Ishikawa (cell line): ENCODE results near the gene AFF4.

ENCODE experiments used
- CEBPB ChIP-seq: IDR thresholded peaks from 2 replicates; pipeline ENCODE4 v1.6.1; 2012
- CREB1 ChIP-seq: IDR thresholded peaks from 2 replicates; pipeline ENCODE4 v1.6.1; 2012; ENCODE audit warnings: low read depth
- EP300 ChIP-seq: IDR thresholded peaks from 2 replicates; pipeline ENCODE4 v1.6.1; 2012; ENCODE audit warnings: borderline replicate concordance
- FOXM1 ChIP-seq: IDR thresholded peaks from 2 replicates; pipeline ENCODE4 v1.6.1; 2012; ENCODE audit warnings: low read depth, borderline replicate concordance
- RAD21 ChIP-seq: IDR thresholded peaks from 2 replicates; pipeline ENCODE4 v1.6.1; 2012; ENCODE audit warnings: low read depth
- TAF1 ChIP-seq: IDR thresholded peaks from 2 replicates; pipeline ENCODE4 v1.6.1; 2012; ENCODE audit warnings: low read depth, mild to moderate bottlenecking
- TCF12 ChIP-seq: IDR thresholded peaks from 2 replicates; pipeline ENCODE4 v1.6.1; 2012; ENCODE audit warnings: low read depth
- TEAD4 ChIP-seq: IDR thresholded peaks from 2 replicates; pipeline ENCODE4 v1.6.1; 2012
- YY1 ChIP-seq: IDR thresholded peaks from 2 replicates; pipeline ENCODE4 v1.6.1; 2012; ENCODE audit warnings: low read depth
- TF ChIP-seq, protein P1 (sequence below): IDR thresholded peaks from 2 replicates; pipeline ENCODE4 v1.6.1; 2012; ENCODE audit warnings: low read depth, mild to moderate bottlenecking
- TF ChIP-seq, protein P2 (sequence below): IDR thresholded peaks from 2 replicates; pipeline ENCODE4 v1.6.1; 2012
- TF ChIP-seq, protein P3 (sequence below): IDR thresholded peaks from 2 replicates; pipeline ENCODE4 v1.6.1; 2012

DNA sequence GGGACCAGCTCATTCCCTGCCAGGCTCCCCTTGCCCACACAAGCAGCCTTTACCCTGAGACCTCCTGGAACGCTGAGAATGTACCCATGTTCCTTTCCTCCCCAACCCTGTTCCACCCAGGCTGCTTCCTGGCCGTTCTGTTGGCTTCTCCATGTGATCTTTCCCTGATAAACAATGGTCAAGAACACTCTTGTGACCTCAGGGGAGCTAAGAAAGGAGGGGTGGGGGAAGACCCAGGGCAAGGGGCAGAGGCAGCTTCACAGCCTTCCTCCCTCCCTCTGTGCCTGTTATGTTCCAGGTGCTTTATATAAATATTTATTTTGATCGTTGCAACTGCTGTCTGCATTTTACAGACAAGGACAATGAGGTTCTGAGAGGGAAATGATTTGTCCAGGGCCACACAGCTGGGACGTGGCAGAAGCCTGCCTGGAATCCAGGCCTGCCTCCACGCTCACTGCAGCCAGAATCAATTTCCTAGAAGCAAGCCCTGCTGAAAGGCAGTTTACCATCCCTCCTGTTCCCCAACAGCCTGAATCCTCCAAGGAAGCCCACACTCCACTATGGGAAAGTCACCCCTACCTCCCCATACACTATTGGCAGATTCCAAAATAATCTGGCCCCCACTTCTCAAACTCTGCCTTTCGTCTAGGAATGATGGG, 136.9 kb downstream of the AFF4 start:
- no peak for TF ChIP-seq TCF12
- TF ChIP-seq, protein P1, sequence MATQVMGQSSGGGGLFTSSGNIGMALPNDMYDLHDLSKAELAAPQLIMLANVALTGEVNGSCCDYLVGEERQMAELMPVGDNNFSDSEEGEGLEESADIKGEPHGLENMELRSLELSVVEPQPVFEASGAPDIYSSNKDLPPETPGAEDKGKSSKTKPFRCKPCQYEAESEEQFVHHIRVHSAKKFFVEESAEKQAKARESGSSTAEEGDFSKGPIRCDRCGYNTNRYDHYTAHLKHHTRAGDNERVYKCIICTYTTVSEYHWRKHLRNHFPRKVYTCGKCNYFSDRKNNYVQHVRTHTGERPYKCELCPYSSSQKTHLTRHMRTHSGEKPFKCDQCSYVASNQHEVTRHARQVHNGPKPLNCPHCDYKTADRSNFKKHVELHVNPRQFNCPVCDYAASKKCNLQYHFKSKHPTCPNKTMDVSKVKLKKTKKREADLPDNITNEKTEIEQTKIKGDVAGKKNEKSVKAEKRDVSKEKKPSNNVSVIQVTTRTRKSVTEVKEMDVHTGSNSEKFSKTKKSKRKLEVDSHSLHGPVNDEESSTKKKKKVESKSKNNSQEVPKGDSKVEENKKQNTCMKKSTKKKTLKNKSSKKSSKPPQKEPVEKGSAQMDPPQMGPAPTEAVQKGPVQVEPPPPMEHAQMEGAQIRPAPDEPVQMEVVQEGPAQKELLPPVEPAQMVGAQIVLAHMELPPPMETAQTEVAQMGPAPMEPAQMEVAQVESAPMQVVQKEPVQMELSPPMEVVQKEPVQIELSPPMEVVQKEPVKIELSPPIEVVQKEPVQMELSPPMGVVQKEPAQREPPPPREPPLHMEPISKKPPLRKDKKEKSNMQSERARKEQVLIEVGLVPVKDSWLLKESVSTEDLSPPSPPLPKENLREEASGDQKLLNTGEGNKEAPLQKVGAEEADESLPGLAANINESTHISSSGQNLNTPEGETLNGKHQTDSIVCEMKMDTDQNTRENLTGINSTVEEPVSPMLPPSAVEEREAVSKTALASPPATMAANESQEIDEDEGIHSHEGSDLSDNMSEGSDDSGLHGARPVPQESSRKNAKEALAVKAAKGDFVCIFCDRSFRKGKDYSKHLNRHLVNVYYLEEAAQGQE, result no peak
- no peak for TF ChIP-seq TAF1
- TF ChIP-seq, protein P2, sequence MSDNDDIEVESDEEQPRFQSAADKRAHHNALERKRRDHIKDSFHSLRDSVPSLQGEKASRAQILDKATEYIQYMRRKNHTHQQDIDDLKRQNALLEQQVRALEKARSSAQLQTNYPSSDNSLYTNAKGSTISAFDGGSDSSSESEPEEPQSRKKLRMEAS, result no peak
- TF ChIP-seq EP300, result no peak
- TF ChIP-seq CEBPB, result no peak
- TF ChIP-seq TEAD4, result no peak
- no peak for TF ChIP-seq RAD21
- TF ChIP-seq, protein P3, sequence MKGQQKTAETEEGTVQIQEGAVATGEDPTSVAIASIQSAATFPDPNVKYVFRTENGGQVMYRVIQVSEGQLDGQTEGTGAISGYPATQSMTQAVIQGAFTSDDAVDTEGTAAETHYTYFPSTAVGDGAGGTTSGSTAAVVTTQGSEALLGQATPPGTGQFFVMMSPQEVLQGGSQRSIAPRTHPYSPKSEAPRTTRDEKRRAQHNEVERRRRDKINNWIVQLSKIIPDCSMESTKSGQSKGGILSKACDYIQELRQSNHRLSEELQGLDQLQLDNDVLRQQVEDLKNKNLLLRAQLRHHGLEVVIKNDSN, result no peak
- TF ChIP-seq YY1, result no peak
- no peak for TF ChIP-seq FOXM1
- no peak for TF ChIP-seq CREB1
